ENCODE results near the gene KRT34.

KRT34 gene

GRCh38 chr17:41328207-41328606, 53.9 kb downstream of the KRT34 start:
- DNase-seq = no peak
